SK-N-MC (cell line): ENCODE results near the gene MFGE8.

Experiments used
- EZH2 ChIP-seq: fragments of 200-600 bp; sonication (generic); IDR thresholded peaks from one replicate; pipeline ENCODE4 v1.6.1; 2017; ENCODE audit warnings: antibody characterized with exemption
- POLR2AphosphoS5 ChIP-seq: IDR thresholded peaks from 2 replicates; pipeline ENCODE4 v1.6.1; 2012; ENCODE audit warnings: mild to moderate bottlenecking, low read depth, low read length, borderline replicate concordance

DNA sequence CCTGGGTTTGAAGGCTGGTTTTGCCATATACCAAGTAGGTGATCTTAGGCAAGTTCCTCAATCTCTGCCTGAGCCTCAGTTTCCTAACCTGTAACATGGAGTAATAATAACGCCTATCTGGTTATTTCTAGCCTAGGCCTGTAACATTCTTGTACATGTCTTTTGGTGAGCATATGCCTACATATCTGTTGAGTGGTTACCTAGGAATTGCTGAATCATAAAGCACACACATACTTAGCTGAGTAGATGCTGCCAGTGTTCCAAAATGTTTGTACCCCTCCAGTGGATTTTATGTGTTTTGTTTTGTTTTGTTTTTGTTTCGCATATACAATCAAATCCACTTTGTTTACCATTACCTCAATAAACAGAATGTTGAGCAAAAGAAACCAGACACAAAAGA is 17.4 kb upstream of the MFGE8 start:
- TF ChIP-seq POLR2AphosphoS5, result no peak
- no peak for TF ChIP-seq EZH2
